ENCODE results near the gene INHBC. TPM values are rescaled to one million over a fixed set of nuclear protein-coding genes. Genes with fewer than 3 reads are reported as not detected.
"Not testable (repeated sequence)": the region's sequence is repeated elsewhere in the genome, so short reads cannot be mapped to it uniquely, and the experiment has no call there.

The INHBC gene
- total RNA-seq, 2 experiments from 2014 or later = 0.20 to 0.33 TPM

- Mint-ChIP-seq H3K4me1 (ENCODE audit: low read depth) (no peaks in the 10 kb centered on the region), H3K27ac (no peak overlapping the region), H3K27me3 (no peaks in the 10 kb centered on the region), H3K4me3 (no peak overlapping the region), H3K9me3 (no peaks in the 10 kb centered on the region), H3K36me3 (ENCODE audit: low read depth) (no peaks in the 10 kb centered on the region)
- ATAC-seq (ENCODE audit: poor library complexity) = no peak
- intact Hi-C loops (cut with DNase I, micrococcal nuclease) = no loop called here
- no peak overlapping the region for H3K27ac ChIP-seq (ENCODE audit: low read depth in 1 of 2, low read length in 2 of 2)
- H3K9me3 ChIP-seq (ENCODE audit: control insufficient read depth in 1 of 2, insufficient read depth in 1 of 2, low read length in 2 of 2) = peaks cover 0 to 12% of the 10 kb centered on the region in 2 experiments
- no peaks in the 10 kb centered on the region for H3K27me3 ChIP-seq (ENCODE audit: control insufficient read depth in 1 of 2, insufficient read depth in 2 of 2, low read length in 2 of 2)
- peaks cover 9% of the 10 kb centered on the region for H3K4me1 ChIP-seq (ENCODE audit: insufficient read depth, low read length)
- DNase-seq = no peak
- H3K36me3 ChIP-seq (ENCODE audit: insufficient read depth, low read length) = no peaks in the 10 kb centered on the region
- ChIA-PET POLR2A (no interaction called here), CTCF (no interaction called here)
- H3K4me3 ChIP-seq (ENCODE audit: low read length) = no peak overlapping the region
- TF ChIP-seq CTCF (IDR thresholded peaks at IDR 0.05) = no peak
These were observed 3.8 kb downstream of the INHBC start for GRCh38 chr12:57438400-57438799.

- no peak for ATAC-seq (ENCODE audit: poor library complexity)
- H3K4me3 Mint-ChIP-seq = no peak overlapping the region
- H3K4me1 Mint-ChIP-seq (ENCODE audit: low read depth) = no peaks in the 10 kb centered on the region
- POLR2A ChIA-PET = no interaction called here
- Histone ChIP-seq H3K4me1 (ENCODE audit: insufficient read depth, low read length) (peaks cover 7% of the 10 kb centered on the region), H3K27ac (ENCODE audit: low read depth in 1 of 2, low read length in 2 of 2) (no peak overlapping the region), H3K36me3 (ENCODE audit: insufficient read depth, low read length) (no peaks in the 10 kb centered on the region), H3K27me3 (ENCODE audit: control insufficient read depth in 1 of 2, insufficient read depth in 2 of 2, low read length in 2 of 2) (no peaks in the 10 kb centered on the region), H3K4me3 (ENCODE audit: low read length) (no peak overlapping the region), H3K9me3 (ENCODE audit: control insufficient read depth in 1 of 2, insufficient read depth in 1 of 2, low read length in 2 of 2) (peaks cover 0 to 12% of the 10 kb centered on the region in 2 experiments)
- H3K9me3 Mint-ChIP-seq = no peaks in the 10 kb centered on the region
- no peaks in the 10 kb centered on the region for H3K36me3 Mint-ChIP-seq (ENCODE audit: low read depth)
- no peaks in the 10 kb centered on the region for H3K27me3 Mint-ChIP-seq
- CTCF ChIA-PET = no interaction called here
- no peak for TF ChIP-seq CTCF (IDR thresholded peaks at IDR 0.05)
- no peak overlapping the region for H3K27ac Mint-ChIP-seq
- intact Hi-C loops (cut with DNase I, micrococcal nuclease) = no loop called here
- no peak for DNase-seq
These were observed 5.2 kb downstream of the INHBC start for GRCh38 chr12:57439762-57440266.

- H3K4me3 Mint-ChIP-seq; H3K4me1 Mint-ChIP-seq (ENCODE audit: low read depth); POLR2A ChIA-PET; H3K4me1 ChIP-seq (ENCODE audit: insufficient read depth, low read length); H3K4me3 ChIP-seq (ENCODE audit: low read length); H3K36me3 Mint-ChIP-seq (ENCODE audit: low read depth); H3K36me3 ChIP-seq (ENCODE audit: insufficient read depth, low read length); H3K9me3 Mint-ChIP-seq; intact Hi-C loops (cut with DNase I, micrococcal nuclease); H3K27ac ChIP-seq (ENCODE audit: low read depth in 1 of 2, low read length in 2 of 2); DNase-seq; H3K27me3 ChIP-seq (ENCODE audit: control insufficient read depth in 1 of 2, insufficient read depth in 2 of 2, low read length in 2 of 2); H3K27me3 Mint-ChIP-seq; H3K27ac Mint-ChIP-seq; ATAC-seq (ENCODE audit: poor library complexity): not testable (repeated sequence)
- peaks cover 0 to 12% of the 10 kb centered on the region in 2 experiments for H3K9me3 ChIP-seq (ENCODE audit: control insufficient read depth in 1 of 2, insufficient read depth in 1 of 2, low read length in 2 of 2)
- CTCF ChIA-PET = interaction anchor here (0.7 kb wide), 1 partner anchor 30 kb away, joined by 3 read pairs; no protein-coding TSS in a partner anchor
These were observed 6.8 kb downstream of the INHBC start for GRCh38 chr12:57441393-57441792.

GRCh38 chr12:57441846-57442427 is 7.4 kb downstream of the INHBC start:
- Mint-ChIP-seq H3K27ac (no peak overlapping the region), H3K4me3 (no peak overlapping the region), H3K36me3 (ENCODE audit: low read depth) (no peaks in the 10 kb centered on the region), H3K9me3 (no peaks in the 10 kb centered on the region), H3K4me1 (ENCODE audit: low read depth) (no peaks in the 10 kb centered on the region), H3K27me3 (no peaks in the 10 kb centered on the region)
- no peak for TF ChIP-seq CTCF (IDR thresholded peaks at IDR 0.05)
- DNase-seq = no peak
- no peaks in the 10 kb centered on the region for H3K27me3 ChIP-seq (ENCODE audit: control insufficient read depth in 1 of 2, insufficient read depth in 2 of 2, low read length in 2 of 2)
- POLR2A ChIA-PET = no interaction called here
- no peaks in the 10 kb centered on the region for H3K36me3 ChIP-seq (ENCODE audit: insufficient read depth, low read length)
- no peak overlapping the region for H3K4me3 ChIP-seq (ENCODE audit: low read length)
- intact Hi-C loops (cut with DNase I, micrococcal nuclease) = no loop called here
- H3K9me3 ChIP-seq (ENCODE audit: control insufficient read depth in 1 of 2, insufficient read depth in 1 of 2, low read length in 2 of 2) = peaks cover 0 to 12% of the 10 kb centered on the region in 2 experiments
- no peaks in the 10 kb centered on the region for H3K4me1 ChIP-seq (ENCODE audit: insufficient read depth, low read length)
- ATAC-seq (ENCODE audit: poor library complexity) = no peak
- CTCF ChIA-PET = interaction anchor here (0.7 to 1.2 kb wide), 2 partner anchors 11 to 31 kb away, joined by 3 read pairs; no protein-coding TSS in a partner anchor
- H3K27ac ChIP-seq (ENCODE audit: low read depth in 1 of 2, low read length in 2 of 2) = no peak overlapping the region

GRCh38 chr12:57444337-57444736 is 9.8 kb downstream of the INHBC start:
- not testable (repeated sequence) for H3K9me3 Mint-ChIP-seq; ATAC-seq (ENCODE audit: poor library complexity); H3K27ac ChIP-seq (ENCODE audit: low read depth in 1 of 2, low read length in 2 of 2)

More at GRCh38 chr12:57444337-57444736, 9.8 kb downstream of the INHBC start:
- H3K27me3 ChIP-seq (ENCODE audit: control insufficient read depth in 1 of 2, insufficient read depth in 2 of 2, low read length in 2 of 2); H3K36me3 Mint-ChIP-seq (ENCODE audit: low read depth); H3K4me3 Mint-ChIP-seq; H3K27ac Mint-ChIP-seq; H3K4me1 ChIP-seq (ENCODE audit: insufficient read depth, low read length); POLR2A ChIA-PET; H3K4me3 ChIP-seq (ENCODE audit: low read length); H3K4me1 Mint-ChIP-seq (ENCODE audit: low read depth); H3K36me3 ChIP-seq (ENCODE audit: insufficient read depth, low read length); H3K27me3 Mint-ChIP-seq; intact Hi-C loops (cut with DNase I, micrococcal nuclease); DNase-seq: not testable (repeated sequence)
- CTCF ChIA-PET = interaction anchor here (0.8 to 1.1 kb wide), 2 partner anchors 8 to 139 kb away, joined by 3 to 4 read pairs; no protein-coding TSS in a partner anchor
- peaks cover 0 to 12% of the 10 kb centered on the region in 2 experiments for H3K9me3 ChIP-seq (ENCODE audit: control insufficient read depth in 1 of 2, insufficient read depth in 1 of 2, low read length in 2 of 2)
